AG20443 (cell line): Measurements from ENCODE around the gene RHOG.
"Not testable (repeated sequence)": the region's sequence is repeated elsewhere in the genome, so short reads cannot be mapped to it uniquely, and the experiment has no call there.

Experiments
- DNase-seq: peaks from one replicate; pipeline ENCODE4 v3.0.0; 2012; ENCODE audit warnings: low spot score, mixed read lengths

The RHOG gene

GRCh38 chr11:3808861-3809623 is 31.7 kb downstream of the RHOG start:
- DNase-seq, result peak; percentile 60

GRCh38 chr11:3807909-3808860 is 32.6 kb downstream of the RHOG start, which contains the start of gene PGAP2:
PGAP2 (plus strand) TSS chr11:3808560; CDS start chr11:3811260, 2,700 bp downstream.
- peak; percentile 82 for DNase-seq

- DNase-seq, result peak; percentile 52
Observed at GRCh38 chr11:3803726-3804495, 36.8 kb downstream of the RHOG start.

GRCh38 chr11:3802011-3802790 is 38.6 kb downstream of the RHOG start:
- no peak for DNase-seq

GRCh38 chr11:3799873-3800272 is 40.9 kb downstream of the RHOG start:
- no peak for DNase-seq

GRCh38 chr11:3799143-3799542 is 41.6 kb downstream of the RHOG start:
- DNase-seq, result no peak

- DNase-seq, result peak; percentile 98
Observed at GRCh38 chr11:3797329-3798090, 43.2 kb downstream of the RHOG start, which contains the start of gene NUP98. NUP98 (minus strand) TSS chr11:3797554; CDS start chr11:3782117, 15,437 bp downstream.

GRCh38 chr11:3796801-3797328 is 43.9 kb downstream of the RHOG start:
- DNase-seq, result no peak

- no peak for DNase-seq
Observed at GRCh38 chr11:3796346-3796745, 44.4 kb downstream of the RHOG start.

- no peak for DNase-seq
Observed at GRCh38 chr11:3796002-3796311, 44.8 kb downstream of the RHOG start.

- DNase-seq, result no peak
Observed at GRCh38 chr11:3795131-3796001, 45.4 kb downstream of the RHOG start.

- DNase-seq, result not testable (repeated sequence)
Observed at GRCh38 chr11:3794387-3794786, 46.4 kb downstream of the RHOG start.

- DNase-seq, result peak; percentile 13
Observed at GRCh38 chr11:3786781-3787428, 53.9 kb downstream of the RHOG start.

- DNase-seq, result no peak
Observed at GRCh38 chr11:3783611-3784010, 57.1 kb downstream of the RHOG start.

GRCh38 chr11:3782963-3783362 is 57.8 kb downstream of the RHOG start:
- no peak for DNase-seq

GRCh38 chr11:3781423-3781822 is 59.3 kb downstream of the RHOG start:
- DNase-seq, result peak; percentile 32
